ENCODE results near the gene ATP7B.

Gene ATP7B

GRCh38 chr13:51953347-51954195 is 57.7 kb downstream of the ATP7B start:
- in situ Hi-C loops (cut with MboI; ENCODE audit: low sequenced_read_pairs), result no loop called here

- in situ Hi-C loops (cut with MboI; ENCODE audit: low sequenced_read_pairs), result no loop called here
Observed at GRCh38 chr13:51950722-51951121, 60.5 kb downstream of the ATP7B start.

- in situ Hi-C loops (cut with MboI; ENCODE audit: low sequenced_read_pairs), result no loop called here
Observed at GRCh38 chr13:51946163-51946669, 65.0 kb downstream of the ATP7B start.

DNA sequence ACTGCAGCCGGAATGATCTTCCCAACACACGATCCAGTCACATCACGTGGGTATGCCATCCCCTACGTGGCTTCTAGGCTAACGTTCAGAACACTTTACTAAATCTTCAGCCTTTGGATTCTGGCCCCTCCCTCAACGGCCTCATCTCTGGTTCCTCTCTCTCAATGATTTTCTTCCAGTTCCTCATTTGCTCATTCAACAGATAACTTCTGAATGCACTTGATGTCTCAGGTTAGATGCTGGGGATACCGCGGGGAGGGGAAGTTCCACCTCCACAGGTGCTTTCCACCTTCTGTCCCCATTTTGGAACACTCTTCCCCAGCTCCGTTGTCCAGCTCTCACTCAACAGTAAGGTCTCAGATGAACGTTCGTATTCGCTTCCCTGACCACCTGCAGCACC is 66.1 kb downstream of the ATP7B start:
- in situ Hi-C loops (cut with MboI; ENCODE audit: low sequenced_read_pairs), result no loop called here

GRCh38 chr13:51944428-51944827 is 66.8 kb downstream of the ATP7B start:
- in situ Hi-C loops (cut with MboI; ENCODE audit: low sequenced_read_pairs), result no loop called here

- in situ Hi-C loops (cut with MboI; ENCODE audit: low sequenced_read_pairs), result no loop called here
Observed at GRCh38 chr13:51943721-51944120, 67.5 kb downstream of the ATP7B start.

DNA sequence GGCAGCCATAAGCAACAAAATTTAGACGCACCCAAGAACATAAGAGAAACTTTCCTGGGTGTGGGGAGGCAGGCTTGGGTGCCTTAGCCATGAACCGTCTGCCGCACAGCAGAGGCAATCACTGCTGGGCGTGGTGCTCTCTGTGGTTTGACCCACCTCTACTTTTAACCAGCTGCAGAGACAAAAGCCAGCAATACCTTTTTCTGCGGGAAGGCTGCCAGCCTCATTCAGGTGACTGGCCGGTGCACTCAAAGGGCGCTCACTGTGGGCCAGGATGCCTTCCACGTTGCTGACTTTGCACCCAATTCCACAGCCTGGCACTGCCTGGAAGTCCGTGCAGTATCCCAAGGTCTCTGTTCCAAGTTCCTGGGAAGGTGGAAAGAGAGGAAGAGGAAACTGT is 69.1 kb downstream of the ATP7B start:
- in situ Hi-C loops (cut with MboI; ENCODE audit: low sequenced_read_pairs), result no loop called here

DNA sequence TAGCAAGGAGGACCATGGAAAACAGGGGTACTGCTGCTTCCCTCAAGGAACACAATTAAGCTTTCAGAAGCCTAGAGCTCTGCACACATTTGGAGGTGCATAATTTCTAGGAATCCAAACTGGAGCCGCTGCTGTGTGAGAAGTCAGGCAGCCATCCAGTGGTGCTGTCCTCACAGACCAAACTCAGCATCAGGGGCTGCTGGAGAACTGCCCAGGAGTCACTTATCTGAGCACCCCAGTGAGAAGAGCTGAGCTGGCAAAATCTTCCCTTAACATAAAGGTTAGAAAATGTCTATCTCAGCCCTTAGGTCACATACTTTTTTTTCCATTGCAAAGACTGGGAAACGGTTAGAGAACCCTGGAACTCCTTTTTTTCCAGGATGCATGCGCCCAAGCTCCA is 72.8 kb downstream of the ATP7B start:
- in situ Hi-C loops (cut with MboI; ENCODE audit: low sequenced_read_pairs), result no loop called here

- in situ Hi-C loops (cut with MboI; ENCODE audit: low sequenced_read_pairs), result no loop called here
Observed at GRCh38 chr13:51937320-51938290, 73.6 kb downstream of the ATP7B start.

DNA sequence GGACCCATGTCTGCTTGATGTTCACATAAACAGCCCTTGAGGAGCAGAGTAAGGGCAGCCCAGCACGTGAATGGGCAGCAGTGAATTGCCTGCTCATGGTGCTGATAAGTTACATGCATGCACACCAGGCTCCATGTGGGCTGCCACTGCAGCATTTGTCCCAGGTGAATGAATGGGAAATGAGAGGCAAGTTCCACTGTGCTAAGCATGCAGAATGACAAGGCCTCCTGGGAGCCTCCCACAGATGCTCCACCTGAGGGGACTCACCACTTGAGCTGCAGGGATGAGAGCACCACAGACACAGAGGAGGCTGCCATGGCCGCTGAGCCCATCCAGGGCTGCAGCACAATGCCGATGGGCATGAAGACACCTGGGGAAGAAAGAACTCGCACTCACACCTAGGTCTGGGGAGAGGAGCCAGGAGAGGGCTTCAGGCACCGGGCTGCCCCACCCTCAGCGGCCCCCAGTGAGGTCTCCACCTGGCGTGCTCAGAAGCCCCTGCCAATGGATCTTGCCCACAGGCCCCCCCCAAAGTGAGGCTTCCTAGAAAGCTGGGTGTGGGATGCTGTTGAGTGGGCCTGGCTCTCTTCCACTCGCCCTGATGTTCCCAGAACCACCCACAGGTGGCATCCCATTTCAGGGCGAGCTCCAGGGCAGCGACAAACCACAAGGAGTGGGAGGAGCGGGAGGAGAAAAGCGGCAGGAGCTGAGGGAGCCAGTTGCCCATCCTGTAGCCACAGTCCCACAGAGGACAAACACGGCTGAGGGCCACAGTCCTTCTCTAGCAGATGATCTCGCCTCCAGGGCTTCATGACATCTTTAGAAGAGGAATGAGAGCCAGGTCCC is 75.7 kb downstream of the ATP7B start:
- in situ Hi-C loops (cut with MboI; ENCODE audit: low sequenced_read_pairs), result no loop called here

GRCh38 chr13:51934461-51935087 is 76.7 kb downstream of the ATP7B start:
- in situ Hi-C loops (cut with MboI; ENCODE audit: low sequenced_read_pairs), result no loop called here

DNA sequence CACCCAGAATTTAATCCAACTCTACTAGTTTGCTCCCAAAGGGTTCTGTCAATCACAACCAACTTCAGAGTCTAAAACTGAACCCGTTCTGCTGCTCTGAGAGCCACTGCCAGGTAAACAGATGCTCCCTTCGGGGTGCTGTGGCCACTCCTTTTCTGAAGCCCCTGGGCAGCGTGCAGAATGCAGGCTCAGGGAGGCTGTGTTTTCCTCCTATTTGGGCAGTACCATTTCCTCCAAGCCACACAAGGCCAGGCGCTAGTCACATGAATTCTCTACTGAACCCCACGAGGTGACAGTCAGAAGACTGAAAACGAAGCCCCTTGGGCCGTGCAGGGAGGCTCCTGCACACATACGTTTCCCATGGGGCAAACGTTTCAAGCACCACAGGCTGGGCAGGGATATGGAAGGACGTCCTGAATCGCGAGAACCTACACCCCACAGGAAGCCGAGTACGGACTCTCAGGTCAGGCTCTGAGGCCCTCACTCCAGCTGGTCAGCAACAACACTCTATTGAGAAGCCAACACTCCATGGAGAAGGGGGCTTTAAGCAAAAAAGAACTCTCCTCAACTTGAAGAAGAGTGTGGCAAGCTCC is 77.7 kb downstream of the ATP7B start:
- in situ Hi-C loops (cut with MboI; ENCODE audit: low sequenced_read_pairs), result no loop called here

DNA sequence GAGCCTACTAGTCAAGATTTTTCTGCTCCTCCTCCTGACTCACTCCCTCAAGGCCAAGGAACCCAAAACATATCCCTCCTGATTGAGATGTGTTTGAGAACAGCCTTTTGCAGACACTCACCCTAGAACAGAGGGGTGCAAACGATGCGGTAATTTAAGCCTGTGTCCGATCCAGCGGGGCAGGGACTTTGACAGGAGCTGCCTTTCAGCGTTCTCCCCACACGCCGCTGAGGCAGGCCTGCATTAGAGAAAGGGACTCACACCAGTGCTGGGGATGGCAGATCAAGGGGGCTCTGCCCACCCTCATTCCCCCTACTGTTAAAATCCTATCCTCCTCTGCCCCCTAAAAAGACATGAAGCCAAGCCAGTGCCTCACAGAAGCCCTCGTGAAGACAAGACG is 79.0 kb downstream of the ATP7B start:
- in situ Hi-C loops (cut with MboI; ENCODE audit: low sequenced_read_pairs), result no loop called here

- in situ Hi-C loops (cut with MboI; ENCODE audit: low sequenced_read_pairs), result no loop called here
Observed at GRCh38 chr13:51931606-51932005, 79.6 kb downstream of the ATP7B start.

GRCh38 chr13:51929699-51930098 is 81.6 kb downstream of the ATP7B start:
- in situ Hi-C loops (cut with MboI; ENCODE audit: low sequenced_read_pairs), result no loop called here

GRCh38 chr13:51928231-51928630 is 83.0 kb downstream of the ATP7B start:
- in situ Hi-C loops (cut with MboI; ENCODE audit: low sequenced_read_pairs), result no loop called here

DNA sequence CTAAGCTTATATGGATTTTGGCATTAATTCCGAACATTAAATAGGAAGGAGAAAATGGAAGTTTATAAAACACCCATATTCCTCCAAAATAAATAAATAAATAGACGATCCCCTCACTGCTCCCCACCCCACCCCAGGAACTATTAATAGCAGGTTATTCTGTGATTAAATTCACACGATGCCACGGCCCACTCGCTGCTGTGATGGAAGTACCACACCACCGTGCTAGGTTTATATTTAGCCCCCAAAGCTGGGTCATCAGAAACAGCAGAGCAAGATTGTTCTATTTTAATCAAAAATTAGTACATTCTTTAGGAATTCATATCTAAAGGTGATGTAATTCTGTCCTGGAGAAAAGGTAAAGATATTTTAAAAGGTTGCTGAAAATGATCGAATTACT is 84.1 kb downstream of the ATP7B start:
- in situ Hi-C loops (cut with MboI; ENCODE audit: low sequenced_read_pairs), result no loop called here

DNA sequence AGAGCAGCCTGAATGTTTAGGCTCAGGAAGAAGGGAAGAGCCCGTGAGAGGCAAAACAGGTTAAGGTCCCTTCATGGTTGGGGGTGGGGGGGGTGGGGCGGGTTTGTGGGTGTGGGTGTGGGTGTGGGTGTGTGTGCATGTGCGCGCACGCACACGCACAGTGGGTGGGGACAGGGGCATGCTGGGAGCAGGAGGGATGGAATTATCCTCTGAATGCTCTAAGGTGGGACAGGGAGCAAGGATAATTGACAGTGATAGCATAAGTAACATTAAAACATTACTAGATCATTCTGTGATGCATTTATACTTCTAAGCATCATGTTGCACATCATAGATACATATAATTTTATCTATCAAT is 84.7 kb downstream of the ATP7B start:
- in situ Hi-C loops (cut with MboI; ENCODE audit: low sequenced_read_pairs), result no loop called here

GRCh38 chr13:51925865-51926527 is 85.3 kb downstream of the ATP7B start:
- in situ Hi-C loops (cut with MboI; ENCODE audit: low sequenced_read_pairs), result no loop called here
